MV-4-11 (cell line): Measurements from ENCODE around the gene ELP1.
"Not testable (repeated sequence)": the region's sequence is repeated elsewhere in the genome, so short reads cannot be mapped to it uniquely, and the experiment has no call there.

Experiments
- DNase-seq: peaks from one replicate; lab custom pipeline; 2025; lab: John Stamatoyannopoulos, UW

Gene ELP1

GRCh38 chr9:108854641-108855528 is 79.0 kb downstream of the ELP1 start:
- no peak for DNase-seq

- DNase-seq: no peak
Measured at GRCh38 chr9:108854094-108854493, 79.8 kb downstream of the ELP1 start.

- no peak for DNase-seq
Measured at GRCh38 chr9:108852079-108852478, 81.8 kb downstream of the ELP1 start.

- no peak for DNase-seq
Measured at GRCh38 chr9:108851138-108851537, 82.8 kb downstream of the ELP1 start.

- peak; percentile 46 for DNase-seq
Measured at GRCh38 chr9:108850293-108850897, 83.5 kb downstream of the ELP1 start.

- not testable (repeated sequence) for DNase-seq
Measured at GRCh38 chr9:108848296-108848695, 85.6 kb downstream of the ELP1 start.

GRCh38 chr9:108845947-108846346 is 88.0 kb downstream of the ELP1 start:
- peak; percentile 66 for DNase-seq

- DNase-seq: no peak
Measured at GRCh38 chr9:108845507-108845906, 88.4 kb downstream of the ELP1 start.

GRCh38 chr9:108844856-108845255 is 89.1 kb downstream of the ELP1 start:
- DNase-seq: no peak

GRCh38 chr9:108844391-108844790 is 89.5 kb downstream of the ELP1 start:
- no peak for DNase-seq

- DNase-seq: no peak
Measured at GRCh38 chr9:108842610-108843295, 91.2 kb downstream of the ELP1 start.

- DNase-seq: not testable (repeated sequence)
Measured at GRCh38 chr9:108839561-108839960, 94.4 kb downstream of the ELP1 start.

GRCh38 chr9:108838017-108838416 is 95.9 kb downstream of the ELP1 start:
- no peak for DNase-seq

- DNase-seq: no peak
Measured at GRCh38 chr9:108837530-108837929, 96.4 kb downstream of the ELP1 start.

- DNase-seq: peak; percentile 86
Measured at GRCh38 chr9:108836781-108837180, 97.1 kb downstream of the ELP1 start.

- DNase-seq: no peak
Measured at GRCh38 chr9:108836319-108836718, 97.6 kb downstream of the ELP1 start.

- DNase-seq: peak; percentile 84
Measured at GRCh38 chr9:108835831-108836230, 98.1 kb downstream of the ELP1 start.

GRCh38 chr9:108834959-108835665 is 98.8 kb downstream of the ELP1 start:
- DNase-seq: peak; percentile 90

- DNase-seq: no peak
Measured at GRCh38 chr9:108832179-108832500, 101.8 kb downstream of the ELP1 start.

GRCh38 chr9:108831496-108832178 is 102.3 kb downstream of the ELP1 start:
- DNase-seq: no peak

- DNase-seq: no peak
Measured at GRCh38 chr9:108830272-108830671, 103.7 kb downstream of the ELP1 start.

- DNase-seq: no peak
Measured at GRCh38 chr9:108823829-108824228, 110.1 kb downstream of the ELP1 start.
